ENCODE results near the gene NOG.

Gene NOG

GRCh38 chr17:56593646-56594319 lies at the start of gene NOG:
NOG (plus strand) TSS chr17:56593699; CDS start chr17:56594224, 525 bp downstream.
- DNase-seq: peak; percentile 57

GRCh38 chr17:56545106-56545505 lies 48.4 kb upstream of the NOG start:
- DNase-seq: no peak

GRCh38 chr17:56545930-56546329 lies 47.6 kb upstream of the NOG start:
- DNase-seq: no peak

- DNase-seq: no peak
Measured at GRCh38 chr17:56548661-56549060, 44.8 kb upstream of the NOG start.

GRCh38 chr17:56549501-56549900 lies 44.0 kb upstream of the NOG start:
- DNase-seq: no peak

GRCh38 chr17:56557682-56558081 lies 35.8 kb upstream of the NOG start:
- DNase-seq: no peak

GRCh38 chr17:56558088-56558487 lies 35.4 kb upstream of the NOG start:
- no peak for DNase-seq

- no peak for DNase-seq
Measured at GRCh38 chr17:56570199-56570598, 23.3 kb upstream of the NOG start.

GRCh38 chr17:56571456-56571855 lies 22.0 kb upstream of the NOG start:
- DNase-seq: no peak

- DNase-seq: no peak
Measured at GRCh38 chr17:56577190-56577842, 16.2 kb upstream of the NOG start.

GRCh38 chr17:56577843-56578204 lies 15.7 kb upstream of the NOG start:
- DNase-seq: no peak

- no peak for DNase-seq
Measured at GRCh38 chr17:56581635-56582627, 11.6 kb upstream of the NOG start.

- DNase-seq: no peak
Measured at GRCh38 chr17:56583772-56584171, 9.7 kb upstream of the NOG start.

- DNase-seq: no peak
Measured at GRCh38 chr17:56587298-56587697, 6.2 kb upstream of the NOG start.

- DNase-seq: peak; percentile 50
Measured at GRCh38 chr17:56592487-56593085, 913 bp upstream of the NOG start.

GRCh38 chr17:56593086-56593645 lies 333 bp upstream of the NOG start:
- peak; percentile 64 for DNase-seq

GRCh38 chr17:56594320-56595107 lies 1.0 kb downstream of the NOG start:
- DNase-seq: no peak

GRCh38 chr17:56595108-56595418 lies 1.6 kb downstream of the NOG start:
- DNase-seq: no peak

GRCh38 chr17:56595831-56596690 lies 2.6 kb downstream of the NOG start:
- DNase-seq: peak; percentile 10

- no peak for DNase-seq
Measured at GRCh38 chr17:56596691-56597494, 3.4 kb downstream of the NOG start.
